ENCODE data around the gene GRP. TPM values are rescaled to one million over a fixed set of nuclear protein-coding genes. Genes with fewer than 3 reads are reported as not detected.
"Not testable (repeated sequence)": the region's sequence is repeated elsewhere in the genome, so short reads cannot be mapped to it uniquely, and the experiment has no call there.

GRP gene
- polyA plus RNA-seq, 1 experiment, result 0.16 TPM

GRCh38 chr18:59246796-59247195 lies 26.8 kb downstream of the GRP start:
- TF ChIP-seq CTCF (IDR thresholded peaks at IDR 0.05; ENCODE audit: insufficient read depth, low read depth, low read length), result no peak
- Histone ChIP-seq H3K4me3 (ENCODE audit: low read depth, low read length) (no peak overlapping the region), H3K36me3 (ENCODE audit: control insufficient read depth, insufficient read depth, low read length) (no peaks in the 10 kb centered on the region), H3K27me3 (ENCODE audit: control insufficient read depth, insufficient read depth, low read length) (peaks cover 5% of the 10 kb centered on the region; the same call in 1 of the 2 replicates)
- POLR2A ChIA-PET, result no interaction called here
- DNase-seq (ENCODE audit: low read depth), result no peak
- CTCF ChIA-PET, result no interaction called here

GRCh38 chr18:59249199-59249774 lies 29.3 kb downstream of the GRP start:
- H3K4me3 ChIP-seq (ENCODE audit: low read depth, low read length), result no peak overlapping the region
- TF ChIP-seq CTCF (IDR thresholded peaks at IDR 0.05; ENCODE audit: insufficient read depth, low read depth, low read length), result peak; percentile 83
- POLR2A ChIA-PET, result no interaction called here

DNA sequence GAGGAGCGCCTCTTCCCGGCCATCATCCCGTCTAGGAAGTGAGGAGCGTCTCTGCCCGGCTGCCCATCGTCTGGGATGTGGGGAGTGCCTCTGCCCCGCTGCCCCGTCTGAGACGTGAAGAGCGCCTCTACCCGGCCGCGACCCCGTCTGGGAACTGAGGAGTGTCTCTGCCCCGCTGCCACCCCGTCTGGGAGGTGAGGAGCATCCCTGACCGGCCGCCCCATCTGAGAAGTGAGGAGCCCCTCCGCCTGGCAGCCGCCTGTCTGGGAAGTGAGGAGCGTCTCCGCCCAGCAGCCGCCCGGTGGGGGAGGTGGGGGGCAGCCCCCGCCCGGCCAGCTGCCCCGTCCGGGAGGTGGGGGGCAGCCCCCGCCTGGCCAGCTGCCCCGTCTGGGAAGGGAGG lies 35.5 kb downstream of the GRP start:
- POLR2A ChIA-PET; DNase-seq (ENCODE audit: low read depth); H3K36me3 ChIP-seq (ENCODE audit: control insufficient read depth, insufficient read depth, low read length); H3K27me3 ChIP-seq (ENCODE audit: control insufficient read depth, insufficient read depth, low read length); CTCF ChIA-PET; H3K4me3 ChIP-seq (ENCODE audit: low read depth, low read length): not testable (repeated sequence)

More at GRCh38 chr18:59249199-59249774, 29.3 kb downstream of the GRP start:
- CTCF ChIA-PET, result interaction anchor here (0.6 to 4.5 kb wide), 33 partner anchors 10 to 738 kb away, joined by 3 to 100 read pairs (median 4); partner anchors contain the start of genes CPLX4 and LMAN1
- Histone ChIP-seq H3K27me3 (ENCODE audit: control insufficient read depth, insufficient read depth, low read length) (peaks cover 5% of the 10 kb centered on the region; the same call in 1 of the 2 replicates), H3K36me3 (ENCODE audit: control insufficient read depth, insufficient read depth, low read length) (no peaks in the 10 kb centered on the region)
- peak; percentile 47 for DNase-seq (ENCODE audit: low read depth)

GRCh38 chr18:59261842-59262241 lies 41.9 kb downstream of the GRP start:
- DNase-seq (ENCODE audit: low read depth); CTCF ChIA-PET; H3K4me3 ChIP-seq (ENCODE audit: low read depth, low read length); POLR2A ChIA-PET; H3K36me3 ChIP-seq (ENCODE audit: control insufficient read depth, insufficient read depth, low read length): not testable (repeated sequence)
- peaks cover 28% of the 10 kb centered on the region for H3K27me3 ChIP-seq (ENCODE audit: control insufficient read depth, insufficient read depth, low read length)

GRCh38 chr18:59262243-59262642 lies 42.3 kb downstream of the GRP start:
- CTCF ChIA-PET, result interaction anchor here (1.4 kb wide), 1 partner anchor 140 kb away, joined by 4 read pairs; no protein-coding TSS in a partner anchor
- POLR2A ChIA-PET; H3K4me3 ChIP-seq (ENCODE audit: low read depth, low read length); H3K36me3 ChIP-seq (ENCODE audit: control insufficient read depth, insufficient read depth, low read length); DNase-seq (ENCODE audit: low read depth): not testable (repeated sequence)
- H3K27me3 ChIP-seq (ENCODE audit: control insufficient read depth, insufficient read depth, low read length), result peaks cover 31% of the 10 kb centered on the region

GRCh38 chr18:59263661-59264060 lies 43.7 kb downstream of the GRP start:
- CTCF ChIA-PET, result interaction anchor here (0.6 to 2.8 kb wide), 7 partner anchors 12 to 368 kb away, joined by 3 to 10 read pairs (median 3); no protein-coding TSS in a partner anchor
- H3K36me3 ChIP-seq (ENCODE audit: control insufficient read depth, insufficient read depth, low read length), result no peaks in the 10 kb centered on the region
- no peak for TF ChIP-seq CTCF (IDR thresholded peaks at IDR 0.05; ENCODE audit: insufficient read depth, low read depth, low read length)
- H3K27me3 ChIP-seq (ENCODE audit: control insufficient read depth, insufficient read depth, low read length), result peaks cover 44% of the 10 kb centered on the region
- no peak overlapping the region for H3K4me3 ChIP-seq (ENCODE audit: low read depth, low read length)
- no peak for DNase-seq (ENCODE audit: low read depth)
- POLR2A ChIA-PET, result no interaction called here

DNA sequence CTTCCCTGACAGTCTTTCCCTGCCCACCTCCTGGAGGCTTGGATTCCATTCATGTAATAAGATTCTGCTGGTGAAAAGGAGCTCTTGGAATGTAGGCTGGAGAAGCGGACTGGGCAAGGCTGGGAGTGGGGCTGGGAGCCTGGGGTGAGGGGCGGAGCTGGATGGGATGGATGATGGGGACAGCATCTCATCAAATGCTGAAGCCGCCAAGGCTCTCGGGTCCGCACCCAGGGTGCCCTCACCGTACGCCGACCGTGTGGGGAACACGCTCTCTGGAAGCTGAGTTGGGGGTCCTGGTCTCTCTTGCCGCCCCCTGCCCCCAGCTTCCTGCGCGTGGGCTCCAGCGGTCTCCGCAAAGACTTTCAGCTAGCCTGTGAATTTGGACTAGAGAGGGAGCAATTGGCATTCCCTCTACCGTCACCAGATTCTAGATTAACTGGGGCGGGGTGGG lies 44.2 kb downstream of the GRP start:
- Histone ChIP-seq H3K36me3 (ENCODE audit: control insufficient read depth, insufficient read depth, low read length) (no peaks in the 10 kb centered on the region), H3K27me3 (ENCODE audit: control insufficient read depth, insufficient read depth, low read length) (peaks cover 46% of the 10 kb centered on the region), H3K4me3 (ENCODE audit: low read depth, low read length) (no peak overlapping the region)
- POLR2A ChIA-PET, result no interaction called here
- TF ChIP-seq CTCF (IDR thresholded peaks at IDR 0.05; ENCODE audit: insufficient read depth, low read depth, low read length), result no peak
- CTCF ChIA-PET, result interaction anchor here (0.6 to 2.8 kb wide), 6 partner anchors 11 to 368 kb away, joined by 3 to 10 read pairs (median 3); no protein-coding TSS in a partner anchor
- no peak for DNase-seq (ENCODE audit: low read depth)
